Adipose tissue (tissue), 3 donors: Measurements from ENCODE around the gene RNASE8. TPM values are rescaled to one million over a fixed set of nuclear protein-coding genes. Genes with fewer than 3 reads are reported as not detected.

Experiments
- H3K27ac ChIP-seq: one replicate; pipeline ENCODE4 v1.5.1; 2013; ENCODE audit warnings: low read depth, low read length
- WGBS, 3 donors: extraction: QIAGEN DNeasy Blood & Tissue Kit; methylation state at CpG; one replicate each; pipeline ENCODE4 v1.1.7; 2013; 5-methylcytosine and 5-hydroxymethylcytosine counted together
- polyA plus RNA-seq, 3 donors: library from polyadenylated mRNA; stranded (reverse); fragments of 200-250 nt; gene quantifications; one replicate each; pipeline ENCODE4 v1.2.3, GENCODE V29; 2013
- donor health status: healthy with polysubstance abuse.
- donor health status: Bipolar disorder and iron deficiency.
- donor health status: healthy.

Gene RNASE8
- polyA plus RNA-seq, 3 donors: not detected

DNA sequence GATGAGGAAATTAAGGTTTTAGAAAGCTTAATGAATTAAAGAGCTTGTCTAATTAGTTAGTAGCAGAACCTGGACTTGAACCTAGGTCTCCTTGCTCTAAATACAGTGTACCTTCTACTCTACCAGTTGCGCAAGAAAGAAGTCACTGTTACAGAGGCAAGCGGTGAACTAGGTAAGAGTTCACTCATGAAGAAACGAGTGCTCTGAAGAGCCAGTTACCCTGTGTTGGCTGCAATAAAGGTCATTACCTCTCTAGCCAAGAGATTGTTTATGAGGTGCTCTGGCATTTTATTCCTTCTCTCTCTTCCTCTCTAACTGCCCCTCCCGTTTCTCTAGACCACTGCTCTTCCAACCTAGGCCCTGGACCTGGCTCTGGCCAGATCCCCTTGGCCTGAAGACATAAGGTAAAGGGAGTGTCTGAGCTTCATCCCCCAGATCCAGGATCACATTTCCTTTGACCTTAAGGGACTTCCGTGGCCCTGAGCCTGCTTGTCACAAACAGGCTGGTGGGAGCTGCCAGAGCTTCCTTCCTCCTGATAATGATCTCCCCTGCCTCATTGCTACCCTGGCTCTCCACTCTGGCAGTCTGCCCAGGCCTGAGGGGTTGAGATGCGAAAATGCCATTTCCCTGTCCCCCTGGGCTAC is 13.5 kb upstream of the RNASE8 start:
- no peak overlapping the region for H3K27ac ChIP-seq
- 26 to 37% (median 27%) methylated on average over 6 of the region's 6 CpGs for WGBS, 3 donors

DNA sequence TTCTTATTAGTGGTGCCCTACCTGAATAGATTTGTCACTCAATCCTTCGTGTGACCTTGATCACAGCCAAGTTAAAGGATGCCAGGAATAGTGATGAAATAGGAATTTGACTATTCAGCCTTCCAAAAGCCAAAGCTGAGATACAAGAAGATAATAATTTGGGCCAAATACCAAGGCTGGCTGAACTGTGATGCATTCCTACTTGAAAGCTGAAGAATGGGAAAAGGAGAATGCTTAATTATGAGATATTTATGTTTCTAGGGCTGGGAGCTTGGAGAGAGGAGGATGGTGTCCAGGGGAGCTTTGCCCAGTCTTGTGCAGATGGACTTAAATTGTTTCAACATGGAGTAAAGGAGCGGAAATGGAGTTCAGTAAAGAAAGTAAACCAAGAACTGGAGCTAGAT is 10.2 kb upstream of the RNASE8 start:
- 40 to 77% (median 68%) methylated on average over 2 of the region's 2 CpGs for WGBS, 3 donors
- no peak overlapping the region for H3K27ac ChIP-seq

DNA sequence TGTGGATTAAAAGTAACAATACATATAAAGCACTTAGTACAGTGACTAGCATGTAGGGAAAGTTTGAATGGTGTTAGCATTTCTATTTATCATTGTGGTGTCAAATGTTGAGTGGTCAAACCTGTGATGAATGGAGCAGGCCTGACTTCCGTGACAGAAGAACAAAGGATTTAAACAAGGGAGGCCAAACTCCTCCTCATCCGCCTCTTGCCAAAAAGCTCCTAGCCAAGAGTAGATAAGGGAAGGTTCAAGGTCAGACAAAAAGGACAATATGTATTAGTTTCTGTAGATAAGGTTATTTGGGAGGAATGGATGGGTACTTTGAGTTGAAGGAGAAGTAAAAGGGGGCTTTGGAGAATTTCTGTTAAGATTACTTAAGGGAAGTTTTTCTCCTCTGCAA is 9.0 kb upstream of the RNASE8 start:
- 47 to 73% (median 66%) methylated on average over 2 of the region's 2 CpGs for WGBS, 3 donors
- H3K27ac ChIP-seq: no peak overlapping the region

DNA sequence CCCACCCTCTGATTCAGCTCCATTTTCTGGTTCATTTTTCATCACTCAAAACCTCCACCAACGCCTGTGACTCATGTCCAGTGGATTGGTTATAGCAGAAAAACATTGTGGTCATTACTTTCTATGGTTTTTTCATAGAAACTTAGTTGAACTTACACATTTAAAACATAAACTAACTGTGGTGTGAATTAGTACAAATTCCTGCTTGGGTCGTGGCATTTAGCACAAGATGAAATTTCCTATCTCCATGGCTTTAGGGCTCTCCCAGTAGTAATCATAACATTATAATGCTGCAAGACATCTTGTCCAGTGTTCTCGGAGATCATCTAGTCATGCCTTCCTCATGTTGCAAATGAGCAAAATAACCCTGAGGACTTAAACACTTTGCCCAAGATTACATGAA is 8.3 kb upstream of the RNASE8 start:
- H3K27ac ChIP-seq: no peak overlapping the region
- WGBS, 3 donors: 79 to 87% (median 82%) methylated on average over 3 of the region's 3 CpGs

DNA sequence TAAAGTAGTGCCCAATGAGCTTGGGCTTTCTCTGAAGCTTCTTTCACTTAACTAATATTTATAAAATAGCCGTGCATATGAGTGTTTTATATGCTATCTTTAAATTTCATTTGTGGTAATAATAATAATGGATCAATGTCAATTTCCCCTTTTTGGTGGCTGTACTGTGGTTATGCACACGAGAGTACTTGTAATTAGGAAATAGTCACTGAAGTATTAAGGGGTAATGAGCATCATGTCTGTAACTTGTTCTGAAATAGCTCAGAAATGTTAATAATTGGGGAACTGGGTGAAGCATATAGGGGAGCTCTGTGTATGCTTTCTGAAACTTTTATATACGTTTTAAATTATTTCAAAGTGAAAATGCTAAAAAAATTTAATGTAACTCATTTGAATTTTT is 7.0 kb upstream of the RNASE8 start:
- WGBS, 3 donors: 57 to 72% (median 58%) methylated on average over 3 of the region's 3 CpGs

DNA sequence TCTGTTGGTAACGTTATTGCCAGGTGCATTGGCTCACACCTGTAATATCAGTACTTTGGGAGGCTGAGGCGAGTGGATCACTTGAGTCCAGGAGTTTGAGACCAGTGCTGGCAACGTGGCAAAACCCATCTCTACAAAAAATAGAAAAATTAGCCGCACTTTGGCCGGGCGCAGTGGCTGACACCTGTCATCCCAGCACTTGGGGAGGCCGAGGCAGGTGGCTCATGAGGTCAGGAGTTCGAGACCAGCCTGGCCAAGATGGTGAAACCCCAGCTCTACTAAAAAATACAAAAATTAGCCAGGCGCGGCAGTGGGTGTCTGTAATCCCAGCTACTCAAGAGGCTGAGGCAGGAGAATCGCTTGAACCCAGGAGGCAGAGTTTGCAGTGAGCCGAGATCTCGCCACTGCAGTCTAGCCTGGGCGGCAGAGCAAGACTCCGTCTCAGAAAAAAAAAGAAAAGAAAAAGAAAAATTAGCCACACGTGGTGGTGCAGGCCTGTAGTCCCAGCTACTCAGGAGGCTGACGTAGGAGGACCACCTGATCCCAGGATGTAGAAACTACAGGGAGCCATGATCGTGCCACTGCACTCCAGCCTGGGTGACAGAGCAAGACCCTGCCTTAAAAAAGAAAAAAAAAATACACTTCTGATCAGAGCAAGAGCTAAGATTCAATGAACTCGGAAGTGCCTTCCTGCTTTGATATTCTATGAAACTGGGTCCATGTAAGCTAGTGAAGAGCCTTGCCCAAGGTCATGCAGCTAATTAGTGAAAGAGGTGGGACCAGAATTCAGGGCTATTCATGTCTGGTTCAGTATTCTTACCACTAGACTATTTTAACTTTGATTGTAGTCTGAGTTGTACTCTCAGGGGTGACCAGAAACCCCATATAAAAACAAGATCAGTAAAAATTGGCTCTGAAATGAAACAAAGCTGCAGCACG is 4.2 kb upstream of the RNASE8 start:
- 86 to 93% (median 92%) methylated on average over 20 of the region's 20 CpGs for WGBS, 3 donors
- no peak overlapping the region for H3K27ac ChIP-seq

More for the DNA sequence above, 7.0 kb upstream of the RNASE8 start:
- H3K27ac ChIP-seq: no peak overlapping the region

DNA sequence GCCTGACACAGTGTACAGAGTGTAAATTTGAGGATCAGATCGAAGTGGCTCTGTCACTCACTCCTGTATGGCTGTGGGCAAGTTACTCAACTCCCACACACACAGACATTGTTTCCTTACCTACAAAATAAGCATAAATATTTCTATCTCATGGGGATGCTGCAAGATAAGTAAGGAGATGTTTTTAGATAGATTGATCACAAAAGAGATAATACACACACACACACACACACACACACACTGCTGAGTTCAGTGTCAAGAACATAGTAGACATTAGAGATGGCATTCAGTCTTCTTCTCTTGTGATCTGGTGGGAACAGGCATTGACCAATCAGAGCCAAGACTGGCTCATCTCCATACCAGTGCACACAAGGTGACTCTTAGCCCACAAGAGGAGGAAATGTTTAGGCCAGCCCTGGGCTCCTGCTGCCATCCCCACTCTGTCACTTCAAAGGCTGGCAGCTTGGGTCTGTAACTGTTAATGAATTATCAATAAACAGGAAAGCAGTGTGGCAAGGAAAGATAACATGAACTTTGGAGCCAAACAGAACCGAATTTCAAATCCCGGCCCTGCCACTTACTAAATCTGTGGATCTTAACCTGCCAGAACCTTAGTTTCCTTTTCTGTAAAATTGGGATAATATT is 3.4 kb upstream of the RNASE8 start:
- no peak overlapping the region for H3K27ac ChIP-seq
- 31 to 71% (median 71%) methylated on average over 3 of the region's 3 CpGs for WGBS, 3 donors

DNA sequence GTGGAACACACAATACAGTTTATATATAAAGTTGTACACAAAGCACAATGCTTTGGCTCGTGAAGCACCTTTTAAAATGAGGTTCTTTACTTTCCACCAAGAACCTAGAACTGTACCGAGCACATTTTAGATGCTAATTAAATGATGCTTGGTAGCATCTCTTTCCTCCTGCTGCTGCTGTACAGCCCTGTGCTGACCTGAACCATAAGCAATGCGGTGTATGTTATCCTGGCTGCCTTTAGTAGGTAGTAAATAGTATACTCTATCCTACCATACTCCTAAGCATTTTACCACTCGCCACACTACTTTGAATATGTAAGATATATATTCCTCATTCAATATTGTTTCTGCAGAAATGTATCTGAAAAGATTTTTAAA is 2.9 kb upstream of the RNASE8 start:
- H3K27ac ChIP-seq: no peak overlapping the region
- 63 to 78% (median 71%) methylated on average over 4 of the region's 4 CpGs for WGBS, 3 donors

DNA sequence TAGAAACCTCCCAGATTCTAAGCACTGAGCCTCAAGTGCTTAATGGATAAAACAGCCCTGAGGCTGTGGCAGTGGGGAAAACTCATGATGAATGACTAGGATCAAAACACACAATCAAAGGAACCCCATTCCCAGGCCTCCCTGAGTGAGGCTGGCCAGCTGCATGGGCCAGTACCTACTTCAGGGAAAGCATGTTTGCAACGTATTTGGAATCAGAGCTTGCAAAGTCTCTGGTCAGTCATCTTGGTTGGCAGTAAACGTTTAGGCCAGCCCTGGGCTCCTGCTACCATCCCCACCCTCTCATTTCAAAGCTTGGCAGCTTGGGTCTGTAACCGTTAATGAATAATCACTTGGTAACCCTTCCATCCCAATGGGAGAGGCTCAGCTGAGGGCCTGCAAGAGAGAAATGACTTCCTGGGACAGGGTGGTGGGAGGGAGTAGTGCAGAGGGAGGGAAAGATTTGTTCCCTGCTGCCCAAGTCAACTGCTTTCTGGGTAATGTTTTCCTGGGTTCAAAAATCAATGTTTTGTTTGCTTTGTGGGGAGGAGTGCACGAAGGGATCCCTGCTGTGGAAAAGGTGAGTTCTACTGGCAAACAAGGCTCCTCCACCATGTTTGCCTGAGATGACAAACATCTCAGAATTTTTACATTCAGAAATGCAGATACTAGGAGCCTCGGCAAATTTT is 2.0 kb upstream of the RNASE8 start:
- 36 to 74% (median 62%) methylated on average over 5 of the region's 5 CpGs for WGBS, 3 donors
- no peak overlapping the region for H3K27ac ChIP-seq

DNA sequence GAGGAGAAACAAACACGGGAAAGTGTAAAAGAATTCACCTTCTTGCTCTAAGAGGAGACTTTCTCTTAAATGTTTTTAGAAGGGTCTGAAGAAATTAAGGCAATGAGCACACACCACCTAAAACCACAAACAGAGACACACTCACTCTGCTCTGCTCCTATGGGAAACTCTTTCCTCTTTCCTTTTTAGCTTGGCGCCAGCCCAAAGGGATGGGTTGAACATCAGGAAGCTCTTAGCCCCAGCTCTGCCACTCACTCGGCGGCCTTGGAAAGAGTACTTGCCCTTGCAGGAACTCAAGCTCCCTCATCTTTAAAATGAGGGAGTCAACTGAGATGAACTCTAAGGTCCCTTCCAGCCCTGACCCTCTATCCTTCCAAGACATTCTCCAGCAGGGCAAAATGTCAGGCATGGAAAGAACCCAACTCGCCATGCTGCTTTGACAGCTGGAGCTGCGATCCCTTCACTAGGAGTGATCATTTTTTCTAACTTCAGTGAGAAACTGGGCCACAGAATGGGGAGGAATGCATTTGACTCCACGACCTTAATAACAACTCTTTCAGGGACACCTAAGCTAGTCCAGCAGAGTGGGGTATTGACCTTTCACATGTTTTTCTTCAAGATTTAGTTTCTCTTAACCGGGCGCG is 980 bp upstream of the RNASE8 start:
- no peak overlapping the region for H3K27ac ChIP-seq
- 73 to 79% (median 77%) methylated on average over 10 of the region's 10 CpGs for WGBS, 3 donors

DNA sequence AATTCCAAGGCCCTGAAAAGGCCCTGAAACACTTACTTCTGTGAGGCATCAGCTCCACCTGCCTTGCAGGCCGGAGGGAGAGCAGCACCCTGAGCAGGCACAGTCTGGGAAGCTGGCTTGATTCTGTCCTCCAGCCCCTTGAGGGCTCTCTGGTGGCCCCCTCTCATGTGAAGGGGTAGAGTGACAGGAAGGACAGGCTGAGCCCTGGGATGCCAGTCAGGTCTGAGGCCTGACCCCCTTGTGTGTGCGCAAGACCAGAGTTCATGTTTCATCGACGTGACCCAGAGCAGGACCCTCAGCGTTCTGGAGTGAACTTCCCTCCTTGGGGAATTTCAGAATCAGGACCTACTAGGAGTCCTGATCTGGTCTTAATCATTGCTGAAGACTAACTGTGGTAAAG is 1.3 kb downstream of the RNASE8 start:
- no peak overlapping the region for H3K27ac ChIP-seq
- 86 to 92% (median 89%) methylated on average over 5 of the region's 5 CpGs for WGBS, 3 donors

DNA sequence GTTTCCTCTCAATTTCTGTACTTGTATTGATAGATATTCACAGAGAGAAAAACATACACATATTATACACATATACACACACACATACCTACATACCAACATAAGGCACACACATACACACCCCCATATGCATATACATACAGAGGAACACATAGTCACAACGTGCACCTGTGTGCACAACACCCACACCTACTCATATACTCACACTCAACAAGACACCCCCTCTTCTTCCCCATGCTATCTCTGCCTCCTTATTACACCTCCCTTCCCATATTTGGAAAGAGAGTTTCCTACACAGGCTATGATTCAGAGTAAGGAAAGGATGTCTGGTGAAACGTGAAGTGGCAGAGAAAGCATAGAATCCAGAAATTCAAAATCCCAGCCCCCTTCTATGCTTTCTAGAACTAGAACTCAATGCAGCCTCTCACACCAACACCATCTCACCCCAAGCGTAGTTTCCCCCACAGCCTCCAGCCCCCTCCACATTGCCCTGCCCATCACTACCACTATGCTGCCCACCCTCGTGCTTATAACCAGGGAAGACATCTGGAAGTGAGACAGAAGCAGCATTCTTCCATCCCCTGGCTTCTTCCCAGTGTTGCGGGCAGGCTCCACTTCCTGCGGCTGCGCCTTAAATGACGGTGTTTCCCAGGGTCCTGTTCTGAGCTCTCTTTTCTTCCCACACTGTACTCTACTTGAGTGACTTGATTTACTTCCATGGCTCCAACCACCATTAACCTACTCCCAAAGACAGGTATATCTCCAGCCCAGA is 2.4 kb downstream of the RNASE8 start:
- H3K27ac ChIP-seq: no peak overlapping the region
- 68 to 82% (median 76%) methylated on average over 8 of the region's 8 CpGs for WGBS, 3 donors

DNA sequence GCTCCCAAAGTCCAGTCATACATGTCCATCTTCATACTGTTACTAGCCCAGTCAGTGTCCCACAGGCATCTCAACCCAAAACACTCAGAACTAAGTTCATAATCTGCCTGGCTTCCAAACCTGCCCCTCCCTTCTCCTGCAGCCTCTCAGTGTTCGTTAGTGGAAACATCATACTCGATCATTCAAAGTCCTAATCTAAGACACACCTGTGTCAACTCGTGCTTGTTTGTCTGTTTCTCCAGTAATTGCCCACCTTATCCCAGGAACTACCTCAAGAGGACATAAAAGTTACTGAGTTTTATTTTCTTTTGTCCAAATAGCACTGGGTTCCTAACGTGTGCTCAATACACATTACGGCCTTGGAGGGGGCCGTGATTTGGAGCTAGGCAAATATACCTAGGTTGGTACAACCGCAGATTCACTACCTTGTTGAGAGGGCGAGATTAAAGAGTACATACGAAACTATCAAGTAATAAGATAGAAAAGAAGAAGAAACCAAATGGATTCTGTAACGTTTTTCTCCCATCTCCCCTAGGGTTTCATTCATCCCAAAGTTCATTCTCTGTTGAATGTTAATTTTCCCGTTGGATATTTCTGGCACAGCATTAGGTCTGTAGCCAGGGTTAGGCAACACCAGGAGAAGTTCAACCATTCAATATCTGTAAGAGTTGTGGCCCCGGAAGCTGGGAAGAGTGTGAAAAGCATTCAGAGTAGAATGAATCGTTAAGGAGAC is 3.2 kb downstream of the RNASE8 start:
- H3K27ac ChIP-seq: no peak overlapping the region
- 32 to 77% (median 71%) methylated on average over 13 of the region's 13 CpGs for WGBS, 3 donors

DNA sequence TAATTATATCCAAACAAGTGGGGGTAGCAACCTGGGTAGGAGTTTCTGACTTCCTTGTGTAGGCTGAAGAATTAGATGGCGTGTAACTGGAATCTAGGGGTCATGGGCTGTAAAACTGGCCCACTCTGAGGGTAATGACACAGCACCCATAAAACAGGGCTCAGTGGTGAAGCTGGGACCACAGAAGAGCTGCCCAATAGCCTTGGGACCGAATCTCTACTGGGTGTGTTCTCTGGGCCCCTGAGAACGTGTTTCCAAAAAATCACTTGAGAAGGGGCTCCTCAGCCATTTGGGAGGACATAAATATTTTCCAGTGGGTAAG is 3.7 kb downstream of the RNASE8 start:
- H3K27ac ChIP-seq: no peak overlapping the region
- 85 to 94% (median 90%) methylated on average over 3 of the region's 3 CpGs for WGBS, 3 donors

DNA sequence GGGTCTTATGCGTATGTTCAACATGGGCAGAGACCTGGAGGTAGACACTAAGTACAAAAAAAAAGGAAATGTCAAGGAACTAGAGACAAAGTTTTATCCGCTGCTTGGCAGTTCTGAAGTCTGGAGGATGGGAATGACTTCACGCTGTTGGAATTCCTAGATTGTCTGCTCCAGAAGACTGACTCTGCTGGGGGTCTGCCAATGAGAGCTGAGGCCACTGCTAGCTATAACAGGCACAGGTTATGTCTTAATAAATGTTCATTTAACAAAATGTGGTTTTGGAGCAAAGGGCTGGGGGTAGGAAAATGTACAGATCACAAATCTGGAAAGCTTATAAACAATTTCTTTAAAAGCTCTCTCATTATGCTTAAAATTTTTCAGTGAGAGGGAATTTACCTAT is 5.9 kb downstream of the RNASE8 start:
- WGBS, 3 donors: 59 to 81% (median 61%) methylated on average over 3 of the region's 3 CpGs
- no peak overlapping the region for H3K27ac ChIP-seq

DNA sequence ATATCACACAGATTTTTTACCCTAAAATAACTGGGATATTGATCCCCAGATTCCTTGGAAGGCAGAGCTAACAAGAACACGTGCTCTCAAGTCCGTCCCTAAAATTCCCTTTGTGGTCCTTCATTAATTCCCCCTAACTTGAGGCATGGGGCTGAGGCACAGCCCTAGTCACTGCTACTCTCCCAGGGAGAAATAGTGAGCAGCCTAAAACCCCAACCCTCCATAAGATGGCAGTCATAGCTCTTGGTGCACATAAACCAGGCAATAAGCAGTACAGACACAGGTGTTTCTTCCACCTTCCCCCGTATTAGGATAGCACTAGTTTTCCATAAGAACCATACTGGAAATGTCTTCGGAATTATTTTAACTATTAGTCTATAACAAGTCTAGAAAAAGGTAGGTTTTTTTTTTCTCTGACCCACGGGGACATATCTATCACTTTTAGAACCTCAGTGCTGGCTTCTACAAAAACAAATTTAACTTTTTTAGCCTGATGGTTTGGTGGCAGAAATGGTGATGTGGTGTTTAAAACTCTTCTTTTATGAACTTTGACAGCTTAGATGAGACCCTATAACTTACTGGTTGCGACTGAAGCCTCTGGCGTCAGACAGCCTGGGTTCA is 9.4 kb downstream of the RNASE8 start:
- WGBS, 3 donors: 65 to 84% (median 84%) methylated on average over 7 of the region's 7 CpGs

More for the DNA sequence above, 9.4 kb downstream of the RNASE8 start:
- H3K27ac ChIP-seq: no peak overlapping the region
